ENCODE data around the gene F2RL2.

The F2RL2 gene

DNA sequence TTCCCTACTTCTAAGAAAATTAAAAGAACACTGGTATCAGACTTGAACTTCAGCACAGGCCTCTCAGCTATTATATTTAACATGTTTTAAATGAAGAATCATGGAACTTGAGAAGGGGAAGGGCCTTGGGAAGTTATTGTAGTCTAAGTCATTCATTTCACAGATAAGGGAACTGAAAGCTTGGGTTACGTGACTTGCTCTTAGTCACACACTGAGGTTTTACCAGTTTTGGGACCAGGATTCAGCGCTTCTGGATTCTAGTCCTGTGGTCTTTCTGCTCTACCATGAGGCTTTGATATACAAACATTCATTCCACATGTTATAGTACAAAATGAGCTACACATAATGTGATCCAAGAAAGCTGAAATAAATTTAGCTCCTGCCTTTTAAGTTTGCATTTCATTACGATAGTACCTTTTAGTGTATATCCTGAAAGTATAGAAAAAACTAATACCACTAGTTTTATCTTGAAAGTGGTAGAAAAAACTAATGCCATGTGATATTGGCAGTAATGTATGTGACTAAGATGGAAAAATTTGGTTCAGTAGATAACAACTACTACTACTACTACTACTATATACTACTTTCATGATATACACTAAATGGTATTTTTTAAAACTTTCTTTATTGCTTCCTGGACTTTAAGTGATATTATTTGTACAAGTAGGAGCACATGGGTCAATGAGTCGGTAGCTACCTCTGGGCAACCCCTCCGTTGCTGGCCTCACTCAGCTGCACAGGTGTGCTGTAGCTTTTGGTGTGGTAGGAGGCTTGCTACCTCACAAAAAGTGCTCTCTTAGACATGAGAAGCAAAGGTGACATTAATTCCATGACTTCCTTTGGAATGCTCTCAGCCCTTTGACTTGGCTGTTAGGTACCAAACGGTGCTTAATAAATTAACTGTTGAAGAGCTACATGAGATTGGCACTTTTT lies 40.7 kb downstream of the F2RL2 start:
- no peak for DNase-seq

GRCh38 chr5:76580981-76581380 lies 42.2 kb downstream of the F2RL2 start:
- no peak for DNase-seq

GRCh38 chr5:76579166-76579937 lies 43.9 kb downstream of the F2RL2 start:
- DNase-seq, result no peak

DNA sequence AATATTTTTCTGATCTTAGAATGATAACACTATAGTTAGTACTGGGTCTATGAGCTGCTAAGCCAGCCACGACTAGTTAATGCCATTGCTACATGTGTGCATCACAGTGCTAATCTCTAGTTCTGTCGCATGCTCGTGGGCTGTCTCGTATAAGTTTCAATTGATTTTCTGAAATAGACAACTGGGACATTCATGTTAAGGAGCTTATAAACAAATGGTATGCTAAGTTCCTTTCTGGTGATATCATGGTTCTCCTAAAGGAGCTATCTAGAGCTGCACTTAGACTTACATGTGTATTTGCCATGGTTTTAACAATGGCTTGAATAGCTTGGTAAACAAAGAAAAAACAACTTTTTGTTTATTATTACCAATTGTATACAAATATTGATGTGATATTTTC lies 46.2 kb downstream of the F2RL2 start:
- no peak for DNase-seq

DNA sequence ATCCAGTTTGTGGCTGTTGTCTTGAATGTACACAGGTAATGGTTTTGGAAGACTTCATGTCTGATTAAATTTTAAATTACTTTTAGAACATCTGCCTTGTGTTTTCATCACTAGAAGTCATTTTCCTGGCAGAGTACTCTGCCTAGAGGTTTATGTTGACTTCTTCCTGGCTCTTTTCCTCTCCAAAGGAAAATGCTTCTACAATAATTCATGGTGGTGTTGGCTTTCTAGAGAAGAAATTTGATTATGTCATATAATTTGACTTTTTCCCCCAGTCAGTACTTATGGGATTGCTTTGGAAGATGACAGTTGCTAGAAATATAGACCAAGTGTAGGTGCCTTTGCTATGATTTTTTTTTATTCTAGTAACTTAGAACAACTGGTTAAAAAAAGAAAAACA lies 46.8 kb downstream of the F2RL2 start:
- DNase-seq, result no peak

DNA sequence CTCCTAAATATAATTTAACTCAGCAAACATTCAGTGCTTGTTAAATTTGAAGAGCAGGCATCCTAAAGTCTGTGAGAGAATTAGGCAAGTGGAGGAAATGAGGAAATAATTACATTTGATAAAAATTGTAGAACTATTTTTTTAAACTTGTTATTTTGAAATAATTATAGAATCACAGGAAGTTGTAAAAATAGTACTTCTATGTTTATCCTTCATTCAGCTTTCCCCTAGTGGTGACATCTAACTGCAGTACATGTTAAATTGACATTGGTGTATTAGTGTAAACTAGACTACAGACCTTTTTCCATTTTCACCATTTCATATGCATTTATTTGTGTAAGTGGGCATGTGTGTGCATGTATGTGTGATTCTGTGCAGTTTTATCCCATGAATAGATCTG lies 51.6 kb downstream of the F2RL2 start:
- DNase-seq, result no peak

GRCh38 chr5:76570153-76570552 lies 53.0 kb downstream of the F2RL2 start:
- no peak for DNase-seq

Measured in GOT3 (cell line).